Ovary (tissue), 3 donors: ENCODE data around the gene IGFL4.

ENCODE experiments used
- CTCF ChIP-seq, 3 donors: fragments of 450-650 bp in 2 of 3; fragments of 200-600 bp in 1 of 3; IDR thresholded peaks; one replicate each; pipeline versions ENCODE4 v1.5.1 to v1.8.0; 2016 to 2022; ENCODE audit warnings: antibody characterized with exemption in 3 of 3, mild to moderate bottlenecking in 1 of 3
- EP300 ChIP-seq: sonication (generic); formaldehyde crosslinking; IDR thresholded peaks from one replicate; pipeline ENCODE4 v1.6.1; 2017; ENCODE audit warnings: antibody characterized with exemption
- donor health status: DM: no; HTN: no; CAD: no.

- TF ChIP-seq CTCF (IDR thresholded peaks at IDR 0.05) (no peak), EP300 (no peak)
These were observed 45.0 kb downstream of the IGFL4 start for GRCh38 chr19:45995715-45996385.
